ENCODE measurements around the gene ENPP6. TPM values are rescaled to one million over a fixed set of nuclear protein-coding genes. Genes with fewer than 3 reads are reported as not detected.

The ENPP6 gene
- total and polyA plus RNA-seq, 2 of the 13 experiments (the other 11 are each of a cell fraction or from before 2014, with no cell fraction given): not detected

DNA sequence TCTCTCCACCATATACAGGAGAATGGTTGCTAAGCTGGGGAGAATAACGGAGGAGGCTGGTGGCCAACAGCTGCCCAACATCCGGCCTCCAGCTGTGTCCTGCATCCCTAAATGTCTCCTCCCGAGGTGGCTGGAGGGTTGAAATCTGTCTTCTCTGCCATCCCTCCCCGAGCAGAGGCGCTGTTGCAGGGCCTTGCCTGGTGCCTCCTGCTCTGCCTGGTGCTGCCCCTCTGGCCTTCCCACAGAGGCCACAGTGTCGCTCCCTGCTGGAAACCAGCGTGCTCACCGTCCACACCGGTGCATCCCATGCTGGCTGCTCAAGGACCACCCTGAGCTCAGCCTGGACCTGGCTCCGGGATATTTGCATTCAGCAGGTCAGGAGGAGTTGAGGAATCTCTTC, 115.2 kb downstream of the ENPP6 start:
- BruUV-seq (replicated peaks): no TSS peak
- WGBS (ENCODE audit: low lambda C conversion rate): 100% methylated on average over 8 of the region's 10 CpGs

More for the DNA sequence above, 115.2 kb downstream of the ENPP6 start:
- Histone ChIP-seq H3K9ac (ENCODE audit: insufficient read depth, low read depth, low read length) (no peak overlapping the region), H3K4me3 (replicated peaks in 1 of 3; ENCODE audit: insufficient read depth in 1 of 3, low read depth in 2 of 3, low read length in 3 of 3) (no peak overlapping the region), H3K27me3 (ENCODE audit: control insufficient read depth in 1 of 2, insufficient read depth in 2 of 2, low read length in 2 of 2) (no peaks in the 10 kb centered on the region), H3K36me3 (replicated peaks in 1 of 2; ENCODE audit: control insufficient read depth in 1 of 2, insufficient read depth in 2 of 2, low read length in 2 of 2) (no peaks in the 10 kb centered on the region), H3K27ac (ENCODE audit: extremely low read length, insufficient read depth, low read length) (no peak overlapping the region), H3K4me1 (ENCODE audit: insufficient read depth, low read length) (peaks cover 43% of the 10 kb centered on the region), H3K4me2 (ENCODE audit: low read depth, low read length) (no peak overlapping the region), H4K20me1 (ENCODE audit: insufficient read depth, low read length) (no peaks in the 10 kb centered on the region), H2AFZ (ENCODE audit: low read length) (no peak overlapping the region), H3K9me3 (ENCODE audit: low read length) (peaks cover 17% of the 10 kb centered on the region), H3K79me2 (ENCODE audit: insufficient read depth, low read length) (no peaks in the 10 kb centered on the region)
- ChIA-PET CTCF (ENCODE audit: low intra/inter-chr PET ratio, low total read pairs) (no interaction called here), POLR2A (no interaction called here)
- ATAC-seq: no peak
- no peak for DNase-seq (ENCODE audit: low spot score)
- no peak for FAIRE-seq
- intact Hi-C loops (cut with micrococcal nuclease; ENCODE audit: unreplicated experiment) (no loop called here), in situ Hi-C loops (cut with HindIII; ENCODE audit: extremely low pct_ligation_motif_present, low pct_unique_long_range_greater_than_20kb) (no loop called here)
- TF ChIP-seq TSC22D2 (CRISPR knock-in tag; IDR thresholded peaks at IDR 0.05; ENCODE audit: borderline replicate concordance) (no peak), ZNF703 (CRISPR knock-in tag; IDR thresholded peaks at IDR 0.05; ENCODE audit: borderline replicate concordance) (no peak), ZNF235 (CRISPR knock-in tag; IDR thresholded peaks at IDR 0.05; ENCODE audit: borderline replicate concordance) (no peak)
- TF ChIP-seq, protein P1, sequence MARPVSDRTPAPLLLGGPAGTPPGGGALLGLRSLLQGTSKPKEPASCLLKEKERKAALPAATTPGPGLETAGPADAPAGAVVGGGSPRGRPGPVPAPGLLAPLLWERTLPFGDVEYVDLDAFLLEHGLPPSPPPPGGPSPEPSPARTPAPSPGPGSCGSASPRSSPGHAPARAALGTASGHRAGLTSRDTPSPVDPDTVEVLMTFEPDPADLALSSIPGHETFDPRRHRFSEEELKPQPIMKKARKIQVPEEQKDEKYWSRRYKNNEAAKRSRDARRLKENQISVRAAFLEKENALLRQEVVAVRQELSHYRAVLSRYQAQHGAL (CRISPR knock-in tag; IDR thresholded peaks at IDR 0.05; ENCODE audit: not compliant biosample characterization): no peak
- TF ChIP-seq, protein P2, sequence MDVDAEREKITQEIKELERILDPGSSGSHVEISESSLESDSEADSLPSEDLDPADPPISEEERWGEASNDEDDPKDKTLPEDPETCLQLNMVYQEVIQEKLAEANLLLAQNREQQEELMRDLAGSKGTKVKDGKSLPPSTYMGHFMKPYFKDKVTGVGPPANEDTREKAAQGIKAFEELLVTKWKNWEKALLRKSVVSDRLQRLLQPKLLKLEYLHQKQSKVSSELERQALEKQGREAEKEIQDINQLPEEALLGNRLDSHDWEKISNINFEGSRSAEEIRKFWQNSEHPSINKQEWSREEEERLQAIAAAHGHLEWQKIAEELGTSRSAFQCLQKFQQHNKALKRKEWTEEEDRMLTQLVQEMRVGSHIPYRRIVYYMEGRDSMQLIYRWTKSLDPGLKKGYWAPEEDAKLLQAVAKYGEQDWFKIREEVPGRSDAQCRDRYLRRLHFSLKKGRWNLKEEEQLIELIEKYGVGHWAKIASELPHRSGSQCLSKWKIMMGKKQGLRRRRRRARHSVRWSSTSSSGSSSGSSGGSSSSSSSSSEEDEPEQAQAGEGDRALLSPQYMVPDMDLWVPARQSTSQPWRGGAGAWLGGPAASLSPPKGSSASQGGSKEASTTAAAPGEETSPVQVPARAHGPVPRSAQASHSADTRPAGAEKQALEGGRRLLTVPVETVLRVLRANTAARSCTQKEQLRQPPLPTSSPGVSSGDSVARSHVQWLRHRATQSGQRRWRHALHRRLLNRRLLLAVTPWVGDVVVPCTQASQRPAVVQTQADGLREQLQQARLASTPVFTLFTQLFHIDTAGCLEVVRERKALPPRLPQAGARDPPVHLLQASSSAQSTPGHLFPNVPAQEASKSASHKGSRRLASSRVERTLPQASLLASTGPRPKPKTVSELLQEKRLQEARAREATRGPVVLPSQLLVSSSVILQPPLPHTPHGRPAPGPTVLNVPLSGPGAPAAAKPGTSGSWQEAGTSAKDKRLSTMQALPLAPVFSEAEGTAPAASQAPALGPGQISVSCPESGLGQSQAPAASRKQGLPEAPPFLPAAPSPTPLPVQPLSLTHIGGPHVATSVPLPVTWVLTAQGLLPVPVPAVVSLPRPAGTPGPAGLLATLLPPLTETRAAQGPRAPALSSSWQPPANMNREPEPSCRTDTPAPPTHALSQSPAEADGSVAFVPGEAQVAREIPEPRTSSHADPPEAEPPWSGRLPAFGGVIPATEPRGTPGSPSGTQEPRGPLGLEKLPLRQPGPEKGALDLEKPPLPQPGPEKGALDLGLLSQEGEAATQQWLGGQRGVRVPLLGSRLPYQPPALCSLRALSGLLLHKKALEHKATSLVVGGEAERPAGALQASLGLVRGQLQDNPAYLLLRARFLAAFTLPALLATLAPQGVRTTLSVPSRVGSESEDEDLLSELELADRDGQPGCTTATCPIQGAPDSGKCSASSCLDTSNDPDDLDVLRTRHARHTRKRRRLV (CRISPR knock-in tag; IDR thresholded peaks at IDR 0.05): no peak

Measured in HepG2 (cell line).